Natural killer cell treated with Interleukin-12 subunit alpha and Interleukin-12 subunit beta and Interleukin-15 and Interleukin-18, amount 100 ng/mL, for 72 hours (primary cell): ENCODE measurements around the gene MEFV. TPM values are rescaled to one million over a fixed set of nuclear protein-coding genes. Genes with fewer than 3 reads are reported as not detected.

Experiments used
- ATAC-seq, 2 donors: fragments of 150-1000 bp; cut with Tn5 transposase in 1 of 2; sonication (Bioruptor Pico), chemical (Tn5 transposase) in 1 of 2; 2 replicates each; pipeline ENCODE4 v1.10.0; 2021
- DNase-seq: peaks from one replicate; pipeline ENCODE4 v3.0.0; 2022; ENCODE audit warnings: low spot score
- H3K27ac Mint-ChIP-seq, 2 donors: 1 replicate in 1 of 2; 2 replicates in 1 of 2; pipeline ENCODE4 v1.8.0; 2022; ENCODE audit warnings: mixed read lengths in 2 of 2, mild to moderate bottlenecking in 1 of 2, moderate library complexity in 1 of 2
- H3K27me3 Mint-ChIP-seq, 2 donors: 1 replicate in 1 of 2; 2 replicates in 1 of 2; pipeline ENCODE4 v1.8.0; 2022; ENCODE audit warnings: mixed read lengths in 2 of 2
- H3K36me3 Mint-ChIP-seq: one replicate; pipeline ENCODE4 v1.8.0; 2022; ENCODE audit warnings: mixed read lengths
- H3K4me1 Mint-ChIP-seq, 2 donors: 1 replicate in 1 of 2; 2 replicates in 1 of 2; pipeline ENCODE4 v1.8.0; 2022; ENCODE audit warnings: low read depth in 2 of 2, mixed read lengths in 2 of 2, mild to moderate bottlenecking in 1 of 2
- H3K4me3 Mint-ChIP-seq: one replicate; pipeline ENCODE4 v1.8.0; 2022; ENCODE audit warnings: mixed read lengths
- H3K9me3 Mint-ChIP-seq: 2 replicates; pipeline ENCODE4 v1.8.0; 2022; ENCODE audit warnings: mixed read lengths
- total RNA-seq, 2 donors: library from RNA; stranded (reverse); gene quantifications; one replicate each; pipeline ENCODE4 v1.2.3, GENCODE V29; 2022

MEFV gene
- total RNA-seq, 2 donors from 2014 or later: 0.26 to 0.31 TPM

DNA sequence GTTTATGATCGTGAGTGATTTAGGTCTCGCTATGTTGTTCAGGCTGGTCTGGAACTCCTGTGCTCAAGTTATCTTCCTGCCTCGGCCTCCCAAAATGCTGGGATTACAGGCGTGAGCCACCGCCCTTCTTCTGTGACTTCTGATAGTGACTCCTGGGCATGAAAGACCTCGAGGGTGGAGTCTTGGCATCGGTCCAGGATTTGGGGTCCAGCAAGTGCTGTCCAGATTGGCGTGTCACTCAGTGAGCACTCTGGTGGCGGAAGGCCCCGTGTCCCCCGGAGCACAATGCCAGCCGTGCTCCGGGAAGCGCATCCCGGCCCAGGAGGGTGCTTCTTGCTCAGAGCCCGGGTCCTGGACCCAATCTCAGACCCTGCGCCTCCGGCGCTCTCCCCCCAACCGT, 61.6 kb downstream of the MEFV start:
- ATAC-seq: no peak
- Mint-ChIP-seq H3K4me1 (peaks cover 10 to 15% of the 10 kb centered on the region in 2 donors), H3K27me3 (peaks cover 37 to 40% of the 10 kb centered on the region in 2 donors), H3K4me3 (no peak overlapping the region), H3K36me3 (no peaks in the 10 kb centered on the region), H3K27ac (no peak overlapping the region), H3K9me3 (no peaks in the 10 kb centered on the region)
- DNase-seq: no peak

DNA sequence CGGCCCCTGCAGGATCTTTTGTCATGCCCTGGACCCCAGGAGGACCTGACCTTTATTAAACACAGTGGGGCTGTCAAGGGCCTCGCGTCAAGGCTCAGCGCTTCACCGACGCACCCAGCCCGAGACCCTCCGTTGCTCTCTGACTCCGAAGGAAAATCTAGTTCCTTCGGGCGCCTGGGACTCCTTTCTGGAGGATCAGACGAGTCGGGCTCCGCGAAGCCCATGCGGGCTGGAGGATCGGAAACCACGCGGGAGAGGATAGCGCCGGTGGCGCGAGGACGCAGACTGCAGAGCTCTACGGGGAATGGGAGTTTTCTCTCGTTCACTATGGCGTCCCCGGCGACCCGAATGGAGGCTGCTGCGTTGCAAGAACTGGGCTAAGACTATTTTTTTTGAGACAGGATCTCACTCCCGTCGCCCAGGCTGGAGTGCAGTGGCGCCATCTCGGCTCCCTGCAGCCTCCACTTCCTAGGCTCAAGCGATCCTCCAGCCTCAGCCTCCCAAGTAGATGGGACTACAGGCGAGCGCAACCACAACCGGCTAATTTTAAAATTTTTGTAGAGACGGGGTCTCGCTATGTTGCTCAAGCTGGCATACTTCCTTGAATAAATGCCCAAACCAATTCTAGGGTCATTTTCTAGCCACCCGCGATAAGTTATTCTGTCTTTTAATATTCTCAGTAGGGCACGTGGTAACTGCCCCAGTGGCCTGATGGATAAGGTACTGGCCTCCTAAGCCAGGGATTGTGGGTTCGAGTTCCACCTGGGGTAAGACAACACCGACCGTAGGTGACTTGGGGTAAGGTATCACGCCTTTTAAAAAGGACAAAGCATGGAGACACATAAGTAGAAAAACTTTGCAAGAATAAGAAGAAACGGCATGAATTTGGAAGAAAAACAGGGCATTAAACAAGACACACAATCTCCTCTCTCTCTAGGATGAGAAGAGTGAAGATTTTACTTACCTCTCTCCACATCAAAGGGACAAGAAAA, 62.9 kb downstream of the MEFV start:
- Mint-ChIP-seq H3K9me3 (no peaks in the 10 kb centered on the region), H3K4me1 (peaks cover 21 to 26% of the 10 kb centered on the region in 2 donors), H3K36me3 (no peaks in the 10 kb centered on the region), H3K4me3 (no peak overlapping the region), H3K27ac (no peak overlapping the region), H3K27me3 (peaks cover 38 to 47% of the 10 kb centered on the region in 2 donors)
- no peak for ATAC-seq
- no peak for DNase-seq

DNA sequence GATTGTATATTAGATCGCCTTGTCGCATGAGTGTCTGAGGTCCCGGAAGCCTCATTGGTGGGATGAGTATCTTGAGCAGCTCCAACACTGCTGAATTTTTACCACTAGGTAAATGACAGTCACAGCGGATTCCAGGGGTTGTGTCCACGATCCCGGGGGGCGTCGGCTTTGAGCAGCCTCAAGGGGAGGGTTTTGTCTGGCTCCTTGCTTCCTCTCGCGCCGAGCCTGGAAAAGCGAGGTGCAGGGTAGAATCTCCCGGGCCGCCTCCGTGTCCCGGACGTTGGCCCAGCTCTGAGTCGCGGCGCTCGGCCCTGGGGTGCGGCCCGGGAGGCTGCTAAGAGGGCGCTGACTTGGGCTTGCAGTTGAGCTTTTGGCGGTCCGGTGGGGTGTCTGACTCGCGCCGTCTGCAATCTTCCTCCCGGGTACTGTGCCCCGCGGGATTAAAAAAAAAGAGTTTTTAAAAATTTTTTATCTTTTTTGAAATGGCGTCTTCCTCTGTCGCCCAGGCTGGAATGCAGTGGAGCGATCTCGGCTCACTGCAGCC, 63.9 kb downstream of the MEFV start:
- Mint-ChIP-seq H3K27ac (no peak overlapping the region), H3K36me3 (peaks cover 5% of the 10 kb centered on the region), H3K9me3 (no peaks in the 10 kb centered on the region), H3K4me3 (no peak overlapping the region), H3K27me3 (peaks cover 39 to 49% of the 10 kb centered on the region in 2 donors), H3K4me1 (peaks cover 29 to 34% of the 10 kb centered on the region in 2 donors)
- ATAC-seq: no peak
- no peak for DNase-seq

Other genes starting within 250 kb of the MEFV start
- under 1 TPM in 1 of 2 donors, not detected in 1; 0.47 TPM for gene CLDN9, start 243.7 kb downstream of the MEFV start, total RNA-seq
- not detected for gene CLDN6, start 238.4 kb downstream of the MEFV start, total RNA-seq
- 1 to 10 TPM; 6.4 to 6.5 TPM for gene TNFRSF12A, start 236.3 kb downstream of the MEFV start, total RNA-seq
- gene HCFC1R1, start 232.7 kb downstream of the MEFV start, total RNA-seq: 10 to 100 TPM; 14.3 to 18.4 TPM
- 10 to 100 TPM; 33.6 to 58.8 TPM for gene THOC6, start 232.6 kb downstream of the MEFV start, total RNA-seq
- gene BICDL2, start 219.7 kb downstream of the MEFV start, total RNA-seq: under 1 TPM; 0.50 to 0.67 TPM
- 10 to 100 TPM; 54.3 to 66.6 TPM for gene MMP25, start 210.1 kb downstream of the MEFV start, total RNA-seq
- gene IL32, start 191.0 kb downstream of the MEFV start, total RNA-seq: 1,000 to 10,000 TPM in 1 of 2 donors, 100 to 1,000 TPM in 1; 678 to 1,235 TPM
- gene ZSCAN10, start 157.3 kb downstream of the MEFV start, total RNA-seq: under 1 TPM in 1 of 2 donors, not detected in 1; 0.22 TPM
- gene ZNF205, start 144.0 kb downstream of the MEFV start, total RNA-seq: not detected
- gene ZNF213, start 121.6 kb downstream of the MEFV start, total RNA-seq: 10 to 100 TPM in 1 of 2 donors, 1 to 10 TPM in 1; 8.5 to 11.6 TPM
- not detected for gene OR1F1, start 68.4 kb downstream of the MEFV start, total RNA-seq
- 10 to 100 TPM; 16.6 to 18.9 TPM for gene ZNF200, start 21.5 kb downstream of the MEFV start, total RNA-seq
- gene ZNF263, start 26.9 kb upstream of the MEFV start, total RNA-seq: 10 to 100 TPM; 23.2 to 24.5 TPM
- 1 to 10 TPM; 5.0 to 6.7 TPM for gene TIGD7, start 48.8 kb upstream of the MEFV start, total RNA-seq
- 10 to 100 TPM; 43.0 to 43.8 TPM for gene ZNF75A, start 48.9 kb upstream of the MEFV start, total RNA-seq
- not detected for gene OR2C1, start 99.3 kb upstream of the MEFV start, total RNA-seq
- gene ZSCAN32, start 144.4 kb upstream of the MEFV start, total RNA-seq: 10 to 100 TPM; 12.6 to 16.9 TPM
- gene ZNF174, start 144.6 kb upstream of the MEFV start, total RNA-seq: 10 to 100 TPM in 1 of 2 donors, 1 to 10 TPM in 1; 9.2 to 10.2 TPM
- gene ZNF597, start 186.9 kb upstream of the MEFV start, total RNA-seq: 1 to 10 TPM; 2.7 to 2.9 TPM
- 10 to 100 TPM; 59.0 to 60.0 TPM for gene NAA60, start 187.0 kb upstream of the MEFV start, total RNA-seq
- gene C16orf90, start 238.9 kb upstream of the MEFV start, total RNA-seq: not detected
- 10 to 100 TPM in 1 of 2 donors, 1 to 10 TPM in 1; 4.3 to 10.8 TPM for gene CLUAP1, start 244.4 kb upstream of the MEFV start, total RNA-seq